IPS DF 19.7 (cell line): ENCODE data around the gene GFOD1.
"Not testable (repeated sequence)": the region's sequence is repeated elsewhere in the genome, so short reads cannot be mapped to it uniquely, and the experiment has no call there.

Source experiments
- DNase-seq: peaks from one replicate; pipeline ENCODE4 v3.0.0-alpha.2; 2013; ENCODE audit warnings: low read depth, low spot score

GFOD1 gene

DNA sequence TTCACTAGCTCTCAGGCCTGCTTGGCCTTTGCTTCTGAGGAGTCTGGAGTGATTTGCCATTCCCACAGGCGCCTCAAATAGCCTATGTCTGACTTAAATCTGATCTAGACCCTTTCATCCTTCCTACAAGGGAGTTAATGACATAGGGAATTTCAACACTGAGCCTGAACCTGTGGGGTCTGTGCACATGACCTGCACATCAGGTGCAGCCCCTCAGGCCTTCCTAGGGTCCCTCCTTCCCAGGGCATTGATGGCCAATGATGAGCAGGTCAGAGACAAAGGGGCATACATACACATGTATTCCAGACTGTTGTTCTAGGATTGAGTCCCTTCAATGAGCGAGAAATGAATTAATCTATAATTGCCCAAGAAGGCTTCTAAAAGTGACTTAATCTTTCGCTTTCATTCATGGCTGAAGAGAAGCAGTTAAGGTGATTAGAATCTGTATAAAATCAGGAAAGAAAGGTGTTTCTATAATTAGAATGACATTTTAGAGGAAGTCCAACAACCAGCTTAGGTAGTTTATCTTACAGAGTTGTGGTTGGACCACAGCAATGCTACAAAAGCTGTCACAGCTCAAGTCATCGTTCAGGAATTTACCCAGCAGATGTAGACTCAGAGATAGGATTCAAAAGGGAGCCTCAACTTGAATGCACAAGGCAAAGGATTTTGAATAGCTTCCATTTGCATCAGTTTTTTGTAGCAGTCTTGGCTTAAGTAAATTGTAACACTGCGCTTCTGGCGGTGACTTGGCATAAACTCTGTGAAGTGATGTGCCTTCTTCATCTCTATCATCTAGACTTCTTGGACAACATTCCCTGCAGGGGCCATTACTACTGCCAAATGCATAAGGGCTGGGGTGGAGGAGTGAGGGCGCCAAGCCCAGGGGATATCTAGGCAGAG, 132.1 kb downstream of the GFOD1 start:
- no peak for DNase-seq

- no peak for DNase-seq
Measured at GRCh38 chr6:13354331-13355042, 132.9 kb downstream of the GFOD1 start.

GRCh38 chr6:13352165-13352564, 135.2 kb downstream of the GFOD1 start:
- no peak for DNase-seq

GRCh38 chr6:13351271-13351670, 136.1 kb downstream of the GFOD1 start:
- no peak for DNase-seq

DNA sequence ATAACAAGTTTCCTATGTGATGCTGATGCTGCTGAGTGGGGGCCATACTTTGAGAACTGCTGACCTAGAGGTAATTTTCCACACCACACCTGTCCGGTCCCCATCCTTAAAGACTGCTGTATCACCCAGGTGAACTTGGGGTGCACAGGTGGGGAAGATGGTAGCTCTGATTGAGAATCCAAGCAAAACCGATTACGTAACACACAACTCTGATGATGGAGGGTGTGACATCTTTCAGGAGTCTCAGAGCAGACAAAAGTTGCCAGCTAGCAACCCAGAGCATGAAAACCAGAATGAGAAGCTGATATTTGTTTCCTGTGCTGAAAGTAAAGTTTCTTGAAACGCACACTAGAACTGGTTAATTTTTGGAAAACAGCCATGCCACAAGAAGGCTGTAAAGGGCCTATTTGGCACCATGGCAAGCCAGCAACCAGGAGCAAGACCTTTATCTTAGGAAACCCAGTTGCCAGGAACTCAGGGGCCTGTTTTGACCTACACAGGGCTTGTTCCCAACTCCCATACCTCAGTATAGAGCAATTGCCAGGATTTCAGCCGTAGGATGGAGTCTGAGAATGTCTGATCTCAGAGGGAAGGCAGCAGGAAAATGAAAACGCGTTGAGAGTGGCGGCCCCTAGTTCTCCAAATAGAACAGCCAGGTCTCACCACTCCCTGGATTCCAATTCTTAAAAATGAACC, 137.4 kb downstream of the GFOD1 start:
- no peak for DNase-seq

- DNase-seq, result no peak
Measured at GRCh38 chr6:13348334-13349113, 138.9 kb downstream of the GFOD1 start.

GRCh38 chr6:13346245-13346644, 141.2 kb downstream of the GFOD1 start:
- no peak for DNase-seq

DNA sequence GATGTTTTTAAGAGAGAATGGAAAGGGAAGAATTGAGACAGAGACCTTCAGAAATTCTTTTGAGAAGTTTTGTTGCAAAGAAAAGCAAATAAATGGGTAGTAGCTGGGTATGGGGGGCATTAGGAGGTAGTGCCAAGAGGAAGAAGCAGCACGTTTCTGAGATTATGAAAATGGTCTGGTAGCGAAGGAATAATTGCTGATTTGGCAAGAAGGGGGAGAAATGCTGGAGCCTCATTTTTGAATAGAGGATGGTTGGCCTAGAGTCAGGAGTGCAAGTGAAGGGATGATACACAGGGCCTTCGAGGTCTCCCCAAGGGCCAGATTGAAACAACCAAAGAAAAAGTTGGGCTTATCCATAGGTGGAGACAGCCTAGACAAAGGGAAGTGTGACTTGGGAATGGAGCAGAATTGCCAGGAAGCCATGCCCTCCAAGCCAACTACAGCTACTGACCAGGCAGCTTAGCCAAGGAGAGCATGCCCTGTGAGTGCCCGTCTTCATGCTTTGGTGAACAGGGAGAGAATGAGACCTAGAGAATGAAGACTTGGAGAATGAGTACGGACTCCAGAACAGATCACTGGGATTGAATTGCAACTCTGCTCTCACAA, 144.9 kb downstream of the GFOD1 start:
- DNase-seq, result no peak

DNA sequence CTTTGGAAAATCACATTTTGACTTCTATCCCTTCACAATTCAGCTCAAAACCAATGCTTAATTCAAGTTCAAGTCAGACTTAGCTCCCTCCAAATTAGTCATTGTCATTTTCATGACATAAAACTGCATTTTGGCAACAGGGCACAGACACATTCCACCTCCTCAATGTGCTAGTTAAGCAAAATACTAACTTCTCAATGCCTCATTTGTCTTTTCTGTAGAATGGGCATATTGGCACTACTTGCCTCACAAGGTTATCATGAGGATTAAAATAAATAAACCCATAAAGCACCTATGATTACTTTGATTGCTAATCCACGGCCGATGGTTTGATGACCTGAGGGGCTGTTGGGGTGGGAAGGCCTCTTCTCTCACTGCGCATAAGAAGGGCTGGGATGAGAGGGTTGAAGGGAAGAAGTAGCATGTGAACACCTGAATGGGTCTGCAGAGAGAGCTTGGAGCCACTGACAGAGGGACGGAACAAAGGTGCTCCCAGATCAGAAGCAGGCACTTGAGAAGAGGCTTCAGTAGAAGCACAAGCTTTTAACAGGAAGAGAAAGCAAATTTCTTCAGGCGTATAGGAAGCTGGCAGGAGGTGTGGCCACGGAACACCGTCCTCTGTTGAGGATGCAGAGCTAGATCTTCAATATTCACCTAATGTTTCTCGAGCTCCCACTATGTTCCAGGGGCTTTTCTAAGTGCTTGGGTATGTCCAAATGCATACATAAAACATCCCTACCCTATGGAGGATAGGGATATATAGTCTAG, 147.4 kb downstream of the GFOD1 start:
- no peak for DNase-seq

- no peak for DNase-seq
Measured at GRCh38 chr6:13338038-13338437, 149.4 kb downstream of the GFOD1 start.

GRCh38 chr6:13336553-13336952, 150.8 kb downstream of the GFOD1 start:
- peak; percentile 63 for DNase-seq

- no peak for DNase-seq
Measured at GRCh38 chr6:13334953-13335352, 152.4 kb downstream of the GFOD1 start.

GRCh38 chr6:13332349-13332706, 155.1 kb downstream of the GFOD1 start:
- DNase-seq, result no peak

GRCh38 chr6:13331516-13332348, 155.7 kb downstream of the GFOD1 start:
- no peak for DNase-seq

GRCh38 chr6:13328875-13329183, 158.6 kb downstream of the GFOD1 start:
- no peak for DNase-seq

DNA sequence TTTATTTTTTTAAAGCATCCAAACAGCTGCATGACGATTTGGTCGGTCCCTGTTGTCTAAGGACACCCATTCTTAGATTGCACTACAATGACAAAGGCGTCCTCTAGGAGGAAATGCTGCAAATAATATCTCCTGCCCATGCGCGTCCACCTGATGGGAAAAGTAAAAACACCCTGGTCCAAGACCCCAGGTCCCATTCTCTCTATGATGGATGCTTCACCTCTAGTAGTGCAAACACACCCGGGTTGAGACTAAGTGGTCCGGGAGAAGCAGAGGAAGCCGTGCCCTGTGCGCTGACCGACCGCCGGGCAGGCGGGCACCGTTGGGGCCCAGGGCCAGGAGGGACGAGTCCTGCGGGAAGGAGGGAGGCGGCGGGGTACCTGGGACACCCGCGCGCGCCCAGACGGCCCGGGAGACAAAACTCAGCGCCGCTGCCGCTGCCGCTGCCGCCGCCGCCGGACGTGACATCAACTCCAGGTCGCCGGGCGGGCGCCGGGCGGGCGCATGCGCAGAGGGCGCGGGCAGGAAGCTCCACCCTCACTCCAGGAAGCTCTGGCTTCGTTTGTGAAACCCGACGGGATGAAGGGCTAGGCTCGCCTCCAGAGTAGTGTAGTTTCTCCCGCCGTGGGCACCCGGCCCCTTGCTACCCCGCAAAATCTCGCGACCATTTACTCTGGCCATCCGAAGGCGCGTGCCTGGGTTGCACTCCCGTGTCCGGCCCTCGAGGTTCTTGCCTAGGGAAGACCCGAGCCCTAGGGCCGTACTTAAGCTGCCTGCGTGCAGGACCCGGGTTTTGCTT, 159.1 kb downstream of the GFOD1 start, which contains the start of gene TBC1D7:
Gene TBC1D7 (minus strand): TSS at position 462 of the 799 bp plus-strand sequence. CDS start 1,639 bp downstream, outside the sequence.
- DNase-seq, result peak; percentile 35

GRCh38 chr6:13327691-13328075, 159.7 kb downstream of the GFOD1 start:
- DNase-seq, result no peak

DNA sequence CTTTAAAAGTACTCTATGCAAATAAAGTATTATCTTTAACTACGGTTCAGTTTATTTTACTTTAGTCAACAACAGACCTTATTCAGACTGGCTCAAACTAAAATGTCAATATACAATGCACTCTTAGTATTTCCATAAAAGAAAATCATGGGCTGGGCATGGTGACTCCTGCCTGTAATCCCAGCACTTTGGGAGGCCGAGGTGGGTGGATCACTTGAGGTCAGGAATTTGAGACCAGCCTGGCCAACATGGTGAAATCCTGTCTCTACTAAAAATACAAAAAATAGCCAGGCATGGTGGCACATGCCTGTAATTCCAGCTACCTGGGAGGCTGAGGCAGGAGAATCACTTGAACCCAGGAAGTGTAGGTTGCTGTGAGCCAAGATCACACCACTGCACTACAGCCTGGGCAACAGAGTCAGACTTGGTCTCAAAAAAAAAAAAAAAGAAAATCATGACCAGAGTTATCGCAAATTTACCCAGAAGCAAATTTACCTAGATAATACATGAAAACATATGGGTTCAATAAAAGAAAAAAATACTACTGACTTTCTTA, 161.3 kb downstream of the GFOD1 start:
- not testable (repeated sequence) for DNase-seq
